Measurements from ENCODE around the gene HSH2D. TPM values are rescaled to one million over a fixed set of nuclear protein-coding genes. Genes with fewer than 3 reads are reported as not detected.

The HSH2D gene
- total and polyA plus RNA-seq, 9 of the 15 experiments (the other 6 are each of a cell fraction or from before 2014, with no cell fraction given) = 0.03 to 1.1 (median 0.35) TPM; not detected in 1

DNA sequence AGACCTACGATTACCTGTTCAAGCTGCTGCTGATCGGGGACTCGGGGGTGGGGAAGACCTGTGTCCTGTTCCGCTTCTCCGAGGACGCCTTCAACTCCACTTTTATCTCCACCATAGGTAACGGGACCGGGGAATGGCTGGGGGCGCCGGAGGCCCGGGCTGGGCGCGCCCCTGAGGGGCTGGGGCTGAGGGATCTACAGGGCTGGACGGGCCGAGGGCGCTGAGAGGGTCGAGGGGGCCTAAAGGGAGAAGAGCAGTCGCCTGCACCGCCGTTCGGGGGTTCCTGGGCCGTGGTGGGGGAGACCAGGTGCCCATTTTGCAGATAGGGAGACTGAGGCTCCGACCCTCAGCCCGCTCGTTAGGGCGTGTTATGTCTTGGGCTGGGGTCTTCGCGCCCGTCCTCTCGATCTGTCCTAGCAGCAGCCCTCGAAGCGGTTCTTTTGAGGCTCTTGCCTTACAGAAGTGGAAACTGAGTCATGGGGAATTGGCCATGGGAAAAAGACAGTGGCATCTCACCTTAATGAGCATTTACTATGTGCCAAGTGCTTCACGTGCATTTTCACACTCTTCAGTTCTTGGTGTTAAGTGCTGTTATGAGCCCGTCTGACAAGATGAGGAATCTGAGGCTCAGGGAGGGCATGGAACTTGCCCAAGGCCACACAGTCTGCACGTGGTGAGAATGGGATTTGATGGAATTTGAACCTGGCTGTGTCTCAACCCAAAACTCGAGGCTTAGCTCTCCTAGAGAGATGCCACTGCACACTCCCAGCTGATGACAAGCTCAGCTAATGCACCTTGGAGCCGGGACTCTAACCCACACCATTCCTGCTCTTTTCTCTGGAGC is 31.4 kb upstream of the HSH2D start (continued):
- TF ChIP-seq, protein P1, sequence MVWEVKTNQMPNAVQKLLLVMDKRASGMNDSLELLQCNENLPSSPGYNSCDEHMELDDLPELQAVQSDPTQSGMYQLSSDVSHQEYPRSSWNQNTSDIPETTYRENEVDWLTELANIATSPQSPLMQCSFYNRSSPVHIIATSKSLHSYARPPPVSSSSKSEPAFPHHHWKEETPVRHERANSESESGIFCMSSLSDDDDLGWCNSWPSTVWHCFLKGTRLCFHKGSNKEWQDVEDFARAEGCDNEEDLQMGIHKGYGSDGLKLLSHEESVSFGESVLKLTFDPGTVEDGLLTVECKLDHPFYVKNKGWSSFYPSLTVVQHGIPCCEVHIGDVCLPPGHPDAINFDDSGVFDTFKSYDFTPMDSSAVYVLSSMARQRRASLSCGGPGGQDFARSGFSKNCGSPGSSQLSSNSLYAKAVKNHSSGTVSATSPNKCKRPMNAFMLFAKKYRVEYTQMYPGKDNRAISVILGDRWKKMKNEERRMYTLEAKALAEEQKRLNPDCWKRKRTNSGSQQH (CRISPR knock-in tag; IDR thresholded peaks at IDR 0.05) = no peak
- TF ChIP-seq, protein P2, sequence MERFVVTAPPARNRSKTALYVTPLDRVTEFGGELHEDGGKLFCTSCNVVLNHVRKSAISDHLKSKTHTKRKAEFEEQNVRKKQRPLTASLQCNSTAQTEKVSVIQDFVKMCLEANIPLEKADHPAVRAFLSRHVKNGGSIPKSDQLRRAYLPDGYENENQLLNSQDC (CRISPR knock-in tag; IDR thresholded peaks at IDR 0.05) = no peak
- TF ChIP-seq KDM5B (IDR thresholded peaks at IDR 0.05; ENCODE audit: insufficient replicate concordance, low read depth, low read length) (peak; percentile 57), FOSL1 (tag; conservative IDR thresholded peaks at IDR 0.05) (peak; percentile 27; the same call in 1 of the 2 replicates), CBX1 (IDR thresholded peaks at IDR 0.05; ENCODE audit: low read depth) (peak; percentile 95; the same call in 1 of the 2 replicates), BRF1 (IDR thresholded peaks at IDR 0.05; ENCODE audit: borderline replicate concordance, extremely low read depth, insufficient read length) (no peak)

DNA sequence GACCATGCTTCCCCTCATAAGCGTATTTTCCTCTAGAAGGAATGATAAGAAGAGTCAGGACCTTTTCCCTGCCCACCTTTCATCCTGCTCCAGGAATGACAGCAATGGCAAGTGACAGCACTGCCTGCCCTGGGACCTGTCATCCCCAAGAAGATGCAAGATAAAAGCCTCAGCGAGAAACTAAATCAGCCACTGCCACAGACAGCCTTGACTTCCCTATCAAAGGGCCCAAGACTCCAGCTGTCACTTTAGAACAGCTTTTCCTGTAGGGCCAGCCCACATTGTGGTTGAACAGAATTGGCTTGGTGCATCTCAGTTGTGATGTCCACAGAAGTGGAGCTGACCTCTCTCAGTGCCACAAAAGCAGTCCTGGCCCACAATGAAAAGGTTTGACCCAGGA is 30.7 kb upstream of the HSH2D start:
- CTCF ChIA-PET (ENCODE audit: low intra/inter-chr PET ratio) = interaction anchor here (1.3 kb wide), 1 partner anchor 50 kb away, joined by 3 read pairs; no protein-coding TSS in a partner anchor
- DNase-seq (ENCODE audit: extremely low read depth in 1 of 4, low spot score in 3 of 4) (peak; percentile 48 to 83 (median 60)), FAIRE-seq (peak; percentile 90), ATAC-seq (peak; percentile 3; the same call in 1 of the 3 replicates)
- 0% methylated on average over 2 of the region's 2 CpGs for WGBS (ENCODE audit: insufficient coverage, low coverage, missing lambda C conversion rate)
- Histone ChIP-seq H3K9me3 (replicated peaks; ENCODE audit: control insufficient read depth, insufficient read depth, low read depth, low read length) (no peaks in the 10 kb centered on the region), H3K36me3 (ENCODE audit: control insufficient read depth, insufficient read depth, low read length) (peaks cover 34% of the 10 kb centered on the region; the same call in 2 of the 3 replicates), H3K4me2 (ENCODE audit: insufficient read depth, low read length) (peak overlapping the region; percentile 95), H3K4me3 (peak overlapping the region; percentile 100), H3K9me1 (ENCODE audit: control insufficient read depth, insufficient read depth, low read length) (no peaks in the 10 kb centered on the region), H3K9ac (ENCODE audit: insufficient read depth in 1 of 2, low read depth in 2 of 2, low read length in 2 of 2) (peak overlapping the region; percentile 95 to 98; a peak in 3 of 4 replicates), H3K27ac (ENCODE audit: extremely low read depth, low read depth, low read length) (peak overlapping the region; percentile 98; the same call in 2 of the 3 replicates), H3K4me1 (replicated peaks in 1 of 2; ENCODE audit: control insufficient read depth in 2 of 2, insufficient read depth in 2 of 2, low read length in 2 of 2) (peaks cover 20 to 22% of the 10 kb centered on the region in 2 experiments), H2AFZ (ENCODE audit: low read depth, low read length) (no peak overlapping the region), H3K27me3 (ENCODE audit: control insufficient read depth in 2 of 2, insufficient read depth in 2 of 2, low read length in 2 of 2) (no peaks in the 10 kb centered on the region), H4K20me1 (replicated peaks; ENCODE audit: control insufficient read depth, insufficient read depth, low read length) (peaks cover 17% of the 10 kb centered on the region), H3K79me2 (ENCODE audit: control insufficient read depth, insufficient read depth, low read length) (peaks cover 43% of the 10 kb centered on the region)
- BruUV-seq (replicated peaks) = no TSS peak
- POLR2A ChIA-PET = interaction anchor here (0.5 to 2.3 kb wide), 6 partner anchors 19 to 1321 kb away, joined by 3 to 8 read pairs (median 3); partner anchors contain the start of genes FAM32A and TPM4
- intact Hi-C loops (cut with micrococcal nuclease) (loop anchor here (5.0 kb wide), 1 partner anchor 40 kb away; no protein-coding TSS in a partner anchor), in situ Hi-C loops (cut with MboI) (no loop called here)
- TF ChIP-seq ZNF785 (CRISPR knock-in tag; IDR thresholded peaks at IDR 0.05) (no peak), ZFP1 (CRISPR knock-in tag; IDR thresholded peaks at IDR 0.05) (no peak), ZNF184 (CRISPR knock-in tag; IDR thresholded peaks at IDR 0.05) (no peak), ZNF699 (CRISPR knock-in tag; IDR thresholded peaks at IDR 0.05; ENCODE audit: insufficient replicate concordance) (no peak), NR2C2 (CRISPR knock-in tag; IDR thresholded peaks at IDR 0.05) (no peak), NR2C2 (tag; IDR thresholded peaks at IDR 0.05) (no peak), TCF7 (IDR thresholded peaks at IDR 0.05; ENCODE audit: borderline replicate concordance) (0 out of 2 replicates have a peak, but pooled peaks have one; percentile 26), KDM1A (IDR thresholded peaks at IDR 0.05) (0 out of 4 replicates have a peak, but pooled peaks of 1 of the 2 experiments have one; percentile 31), CCAR2 (IDR thresholded peaks at IDR 0.05; ENCODE audit: low read depth, low read length) (no peak), FOXM1 (IDR thresholded peaks at IDR 0.05; ENCODE audit: low read depth) (no peak), FOXM1 (CRISPR knock-in tag; IDR thresholded peaks at IDR 0.05; ENCODE audit: low read depth) (no peak), TCF3 (CRISPR knock-in tag; IDR thresholded peaks at IDR 0.05) (peak; percentile 88)
- TF ChIP-seq, protein P3, sequence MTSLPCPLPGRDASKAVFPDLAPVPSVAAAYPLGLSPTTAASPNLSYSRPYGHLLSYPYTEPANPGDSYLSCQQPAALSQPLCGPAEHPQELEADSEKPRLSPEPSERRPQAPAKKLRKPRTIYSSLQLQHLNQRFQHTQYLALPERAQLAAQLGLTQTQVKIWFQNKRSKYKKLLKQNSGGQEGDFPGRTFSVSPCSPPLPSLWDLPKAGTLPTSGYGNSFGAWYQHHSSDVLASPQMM (CRISPR knock-in tag; IDR thresholded peaks at IDR 0.05) = no peak

Measured in K562 (cell line).